GM19238 (cell line): Measurements from ENCODE around the gene CPLX4.
"Not testable (repeated sequence)": the region's sequence is repeated elsewhere in the genome, so short reads cannot be mapped to it uniquely, and the experiment has no call there.

Experiments used
- DNase-seq: peaks from one replicate; pipeline ENCODE4 v3.0.0; 2011; ENCODE audit warnings: low spot score; ENCODE audit not compliant: insufficient read length

The CPLX4 gene

DNA sequence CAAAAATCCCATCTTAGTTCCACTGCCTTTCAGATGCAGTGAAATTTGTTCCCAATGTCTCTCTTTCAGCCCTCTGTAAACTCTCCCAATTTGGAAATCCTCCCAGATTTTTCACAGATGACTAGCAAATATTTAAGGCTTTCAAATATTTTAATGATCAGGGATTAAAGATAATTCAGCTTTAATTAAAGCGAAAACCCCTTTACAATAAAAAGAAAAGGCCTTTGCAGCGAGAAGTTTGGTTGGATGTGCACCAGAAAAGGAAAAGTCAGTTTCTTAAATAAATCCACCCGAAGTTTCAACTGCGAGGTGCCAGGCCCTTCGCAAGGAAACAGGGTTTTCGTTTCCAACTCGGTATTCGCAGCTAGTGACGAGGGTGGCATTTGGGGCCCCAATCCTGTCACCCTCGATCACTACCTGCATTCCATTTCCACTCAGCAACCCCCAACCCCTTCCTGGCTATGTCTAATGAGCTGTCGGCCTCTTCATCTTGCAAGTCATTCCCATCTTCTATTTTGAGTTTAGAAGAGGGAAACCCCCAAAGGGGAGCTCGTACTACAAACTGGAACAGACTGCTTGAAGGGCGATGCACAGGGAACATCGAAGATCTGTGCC lies 46.7 kb downstream of the CPLX4 start:
- DNase-seq: no peak

DNA sequence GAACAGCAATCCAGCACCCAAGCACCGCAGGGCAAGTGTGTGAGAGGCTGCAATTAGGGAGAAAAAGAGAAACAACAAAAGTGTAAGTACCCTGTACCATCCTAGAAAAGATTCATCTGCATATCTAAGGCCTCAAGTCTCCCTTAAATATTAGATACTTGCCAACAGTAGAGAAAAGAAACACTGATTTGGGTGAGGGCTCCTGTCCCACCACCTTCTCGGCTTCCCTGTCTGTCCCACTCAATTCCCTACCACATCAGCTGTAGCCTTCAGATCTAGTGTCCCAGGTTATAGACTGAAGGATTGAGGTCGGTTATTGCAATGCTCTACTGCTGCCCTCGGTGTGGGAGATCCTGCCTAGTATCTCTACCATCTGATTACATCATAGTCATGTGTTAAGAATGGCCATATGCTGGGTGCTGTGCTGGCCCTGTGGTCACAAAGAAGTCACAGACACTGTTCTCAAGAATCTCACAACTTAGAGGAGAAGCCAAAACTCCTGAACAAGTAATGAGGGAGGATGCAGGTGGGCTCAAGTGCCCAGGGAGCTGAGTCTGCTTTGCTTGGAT lies 47.7 kb downstream of the CPLX4 start:
- DNase-seq: no peak

DNA sequence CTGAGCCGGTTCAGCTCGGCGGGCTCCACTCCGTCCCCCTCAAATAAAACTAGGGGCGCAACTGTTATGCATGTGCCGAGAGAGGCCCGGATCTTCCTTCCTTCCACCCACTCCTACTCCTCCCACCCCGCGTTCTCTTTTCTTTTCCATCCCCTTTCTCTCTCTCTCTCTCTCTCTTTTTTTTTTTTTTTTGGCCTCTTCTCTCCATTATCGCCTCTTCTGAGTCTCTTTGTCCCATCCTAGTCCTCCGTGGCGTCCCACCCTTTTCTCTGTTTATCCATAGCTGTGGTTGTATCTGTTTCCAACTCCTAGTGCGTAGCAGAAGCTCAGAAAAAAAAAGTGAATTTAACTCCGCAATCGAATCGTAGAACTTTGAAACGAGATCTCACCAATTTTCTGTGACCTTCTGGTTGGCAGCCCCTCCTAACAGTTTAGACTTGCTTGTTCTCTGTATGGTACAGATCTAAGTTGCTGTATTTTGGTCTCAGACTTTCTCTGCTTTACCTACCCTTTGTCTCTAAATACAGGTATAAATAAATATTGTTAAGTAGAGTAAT lies 48.8 kb downstream of the CPLX4 start:
- DNase-seq: no peak

DNA sequence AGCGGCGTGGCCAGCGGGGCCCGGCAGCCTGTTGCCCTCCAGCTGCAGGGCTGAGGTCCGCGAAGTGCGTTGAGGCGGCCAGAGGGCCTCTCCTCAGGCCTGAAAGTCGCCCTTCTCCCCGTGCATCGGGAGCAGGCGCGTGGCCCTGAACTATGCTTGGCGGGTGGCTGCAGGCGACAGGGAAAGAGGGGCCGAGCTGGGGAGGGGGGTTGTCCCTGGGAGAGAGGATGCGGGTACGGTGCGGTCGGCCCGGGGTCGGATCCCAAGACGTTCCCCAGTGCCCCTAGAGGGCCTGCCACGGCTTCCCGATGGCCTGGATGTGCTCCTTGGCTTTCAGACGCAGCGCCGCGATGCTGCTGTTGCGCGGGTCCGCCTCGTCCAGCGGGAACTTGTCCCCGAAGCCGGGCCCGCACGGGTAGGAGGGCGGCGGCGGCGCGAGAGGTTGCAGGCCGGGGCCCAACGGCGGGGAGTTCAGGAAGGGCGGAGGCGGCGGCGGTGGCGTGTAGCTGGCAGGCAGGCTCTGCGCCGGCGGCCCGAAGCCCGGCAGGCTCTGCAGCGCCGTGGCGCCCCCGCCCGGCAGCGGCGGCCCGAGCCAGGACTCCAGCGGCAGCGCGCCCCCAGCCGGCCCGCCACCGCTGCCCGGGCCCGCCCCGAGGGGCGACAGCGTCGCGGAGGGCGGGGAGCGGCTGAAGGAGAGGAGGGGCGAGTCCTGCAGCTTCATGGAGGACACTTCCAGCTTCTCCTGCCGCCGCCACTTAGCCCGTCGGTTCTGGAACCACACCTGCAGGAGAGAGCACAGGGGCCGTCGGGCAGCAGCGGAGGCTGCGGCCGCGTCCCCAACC lies 49.5 kb downstream of the CPLX4 start:
- no peak for DNase-seq

DNA sequence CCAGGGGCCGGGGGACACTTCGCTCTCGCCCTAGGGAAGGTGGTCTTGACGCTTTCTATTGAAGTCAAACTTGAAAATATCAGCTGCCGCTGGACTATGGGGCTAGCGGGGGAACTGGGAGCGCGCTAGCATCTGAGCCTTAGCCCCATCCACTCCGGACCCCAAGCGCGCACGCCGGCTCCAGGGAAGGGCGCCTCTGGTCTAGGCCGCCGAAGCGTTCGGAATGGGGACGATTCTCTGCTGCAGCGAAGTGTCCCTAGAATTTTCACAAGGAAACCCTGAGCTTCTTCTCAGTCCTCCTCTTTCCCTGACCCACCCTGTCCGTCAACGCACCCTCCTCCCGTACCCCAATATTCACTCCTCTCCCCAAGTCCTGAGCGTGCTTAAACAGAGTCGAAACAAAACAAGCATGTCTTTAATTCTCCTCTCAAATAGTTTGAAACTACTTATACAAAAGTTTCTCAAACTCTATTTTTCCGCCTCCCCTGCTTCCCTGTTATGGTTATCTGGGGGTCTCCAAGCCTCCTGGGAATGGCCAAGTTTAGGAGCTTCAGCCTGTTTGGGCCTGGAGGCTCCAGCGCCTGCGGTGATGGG lies 50.2 kb downstream of the CPLX4 start:
- no peak for DNase-seq

DNA sequence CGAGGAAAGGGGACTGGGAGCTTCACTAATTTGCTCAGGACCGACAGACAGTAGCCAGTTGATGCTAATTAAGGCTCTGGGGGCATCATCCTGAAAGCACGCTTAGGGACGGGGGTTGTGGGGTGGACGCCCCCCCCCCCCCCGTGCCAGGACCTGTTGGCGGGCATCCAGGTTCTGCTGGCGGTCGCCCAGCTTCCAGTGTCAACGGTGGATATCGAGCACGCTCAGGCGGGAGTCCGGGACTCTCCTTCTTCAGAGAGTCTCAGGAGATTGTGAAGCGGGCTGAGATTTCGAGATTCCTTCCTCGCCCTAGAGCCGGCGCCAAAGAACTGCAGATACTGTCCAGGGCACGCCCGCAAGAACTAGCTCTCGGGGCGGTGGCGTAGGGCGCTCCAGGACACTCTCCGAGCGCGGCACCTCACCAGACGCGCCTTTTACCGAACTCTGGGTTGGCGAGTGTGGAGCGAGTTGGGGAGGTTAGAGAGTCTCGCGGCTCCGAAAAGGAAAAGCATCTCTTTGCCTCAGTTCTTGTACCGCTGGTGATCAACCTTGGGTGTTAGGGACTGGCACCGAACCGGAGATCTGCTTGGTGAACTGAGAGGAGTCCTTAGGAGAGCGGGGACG lies 50.8 kb downstream of the CPLX4 start:
- DNase-seq: no peak

DNA sequence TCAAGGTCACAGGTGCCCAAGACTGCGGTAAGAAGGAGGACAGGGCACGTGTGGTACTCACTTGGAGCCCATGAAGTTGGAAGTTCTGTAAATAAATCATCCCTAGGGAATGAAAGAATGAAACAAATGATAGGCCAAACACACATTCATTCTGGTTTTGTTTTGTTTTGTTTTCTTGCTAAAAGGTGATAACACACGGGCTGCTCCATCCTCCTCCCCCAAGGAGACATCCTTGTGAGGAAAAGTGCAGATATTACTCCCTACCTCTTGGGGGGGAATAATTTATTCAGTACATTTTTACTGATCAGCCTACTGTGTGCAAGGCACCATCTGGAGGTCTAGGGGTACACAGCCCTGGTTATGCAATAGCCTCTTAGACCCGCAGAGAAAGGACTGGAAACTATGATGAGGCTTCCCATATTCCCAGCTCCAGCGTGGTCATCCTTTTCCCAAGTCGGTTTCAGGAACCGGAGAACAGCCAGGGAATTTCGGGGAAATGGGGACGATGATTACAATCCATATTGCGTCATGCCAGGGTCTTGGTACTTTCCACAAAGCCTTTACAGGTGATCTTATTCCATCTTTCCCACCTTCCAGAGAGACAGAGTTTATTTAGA lies 51.5 kb downstream of the CPLX4 start:
- no peak for DNase-seq

DNA sequence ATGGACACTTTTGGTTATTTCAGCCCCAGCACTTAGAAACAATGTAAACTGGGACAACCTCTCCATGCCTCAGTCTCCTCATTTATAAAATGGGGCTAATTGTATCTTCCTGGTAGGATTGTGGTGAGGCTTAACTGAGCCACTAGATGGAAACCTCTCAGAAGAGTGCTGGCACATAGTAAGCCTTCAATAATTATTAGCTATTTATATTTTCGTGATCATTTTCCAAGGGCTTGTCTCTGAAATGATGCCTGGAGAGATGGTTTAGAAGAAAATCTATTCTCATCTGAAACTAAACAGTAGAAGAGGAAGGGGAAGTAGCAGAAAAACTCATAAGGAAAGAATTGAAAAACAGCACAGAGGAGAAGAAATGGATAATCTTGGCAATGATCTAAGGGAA lies 52.0 kb downstream of the CPLX4 start:
- DNase-seq: no peak

DNA sequence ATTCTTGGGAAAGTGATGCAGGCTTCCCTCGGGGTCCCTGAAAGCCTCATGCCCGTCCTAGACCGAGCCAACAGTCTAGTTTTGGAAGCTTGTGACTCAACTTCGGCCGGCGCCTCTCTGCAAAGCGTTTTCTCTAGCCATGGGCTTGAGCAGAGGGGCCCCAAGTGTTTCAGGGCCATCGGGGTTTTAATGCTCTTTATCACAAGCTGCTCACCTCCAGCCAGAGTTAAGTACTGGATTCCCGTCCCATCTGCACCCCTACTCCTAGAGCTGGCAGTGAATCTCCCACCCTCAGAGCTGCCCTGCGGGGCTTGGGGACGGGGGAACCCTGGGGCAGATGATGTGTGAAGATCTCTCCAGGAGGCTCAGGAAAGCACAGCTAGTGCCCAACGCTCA lies 52.5 kb downstream of the CPLX4 start:
- no peak for DNase-seq

DNA sequence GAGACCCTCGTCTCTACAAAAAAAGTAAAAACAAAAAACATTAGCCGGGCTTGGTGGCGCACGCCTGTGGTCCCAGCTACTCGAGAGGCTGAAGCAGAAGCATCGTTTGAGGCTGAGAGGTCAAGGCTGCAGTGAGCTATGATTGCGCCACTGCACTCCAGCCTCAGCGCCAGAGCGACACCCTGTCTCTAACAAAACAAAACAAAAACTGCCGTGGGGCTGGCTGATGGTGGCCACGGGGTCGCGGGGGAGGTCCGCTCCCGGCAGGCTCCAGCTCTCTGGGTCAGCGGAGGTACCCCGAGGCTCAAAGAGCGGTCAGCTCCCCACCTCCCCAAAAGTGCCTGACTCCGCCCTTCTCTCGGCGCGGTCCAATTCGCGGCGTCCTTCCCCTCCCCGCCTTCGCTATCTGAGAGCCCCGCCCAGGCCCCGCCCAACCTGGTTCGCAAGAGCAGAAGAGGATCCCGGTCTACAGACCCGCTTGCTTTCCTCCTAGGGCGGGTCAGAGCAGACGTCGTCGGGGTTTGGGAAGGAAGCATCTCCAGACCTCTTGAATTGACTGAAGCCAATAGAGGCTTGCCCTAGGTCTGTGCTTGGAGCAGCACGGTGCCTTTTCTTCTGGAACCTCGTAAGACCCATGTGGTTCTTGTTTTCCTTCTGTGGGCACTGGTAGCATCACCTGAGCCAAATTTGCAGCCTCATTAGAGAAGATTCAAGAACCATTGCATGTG lies 53.0 kb downstream of the CPLX4 start:
- no peak for DNase-seq

DNA sequence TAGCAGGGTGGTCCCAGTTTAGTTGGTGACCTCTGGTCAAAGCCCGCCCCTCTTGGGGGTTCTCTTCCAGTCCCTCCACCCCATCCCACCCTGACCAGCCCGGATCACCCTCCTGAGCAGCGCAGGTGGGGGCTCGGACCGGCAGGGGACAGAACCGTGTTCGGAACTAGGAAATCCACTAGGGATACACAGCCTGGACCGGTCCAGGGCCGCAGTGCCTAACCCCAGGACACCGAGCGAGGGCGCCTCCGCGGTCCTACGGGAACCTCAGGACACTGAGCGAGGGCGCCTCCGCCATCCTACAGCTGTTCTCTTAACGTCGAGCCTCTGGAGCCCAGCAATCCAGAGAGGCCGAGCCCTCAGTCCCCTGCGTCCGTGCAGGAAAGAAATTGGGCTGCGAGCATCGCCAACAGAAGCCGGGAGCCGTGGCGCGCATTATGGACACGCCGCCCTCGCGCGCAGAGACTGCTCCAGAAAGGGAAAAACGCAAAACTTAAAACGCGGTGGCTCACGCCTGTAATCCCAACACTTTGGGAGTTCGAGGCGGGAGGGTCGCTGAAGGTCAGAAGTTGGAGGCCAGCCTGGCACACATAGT lies 53.7 kb downstream of the CPLX4 start:
- no peak for DNase-seq

DNA sequence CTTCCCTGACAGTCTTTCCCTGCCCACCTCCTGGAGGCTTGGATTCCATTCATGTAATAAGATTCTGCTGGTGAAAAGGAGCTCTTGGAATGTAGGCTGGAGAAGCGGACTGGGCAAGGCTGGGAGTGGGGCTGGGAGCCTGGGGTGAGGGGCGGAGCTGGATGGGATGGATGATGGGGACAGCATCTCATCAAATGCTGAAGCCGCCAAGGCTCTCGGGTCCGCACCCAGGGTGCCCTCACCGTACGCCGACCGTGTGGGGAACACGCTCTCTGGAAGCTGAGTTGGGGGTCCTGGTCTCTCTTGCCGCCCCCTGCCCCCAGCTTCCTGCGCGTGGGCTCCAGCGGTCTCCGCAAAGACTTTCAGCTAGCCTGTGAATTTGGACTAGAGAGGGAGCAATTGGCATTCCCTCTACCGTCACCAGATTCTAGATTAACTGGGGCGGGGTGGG lies 54.3 kb downstream of the CPLX4 start:
- no peak for DNase-seq

DNA sequence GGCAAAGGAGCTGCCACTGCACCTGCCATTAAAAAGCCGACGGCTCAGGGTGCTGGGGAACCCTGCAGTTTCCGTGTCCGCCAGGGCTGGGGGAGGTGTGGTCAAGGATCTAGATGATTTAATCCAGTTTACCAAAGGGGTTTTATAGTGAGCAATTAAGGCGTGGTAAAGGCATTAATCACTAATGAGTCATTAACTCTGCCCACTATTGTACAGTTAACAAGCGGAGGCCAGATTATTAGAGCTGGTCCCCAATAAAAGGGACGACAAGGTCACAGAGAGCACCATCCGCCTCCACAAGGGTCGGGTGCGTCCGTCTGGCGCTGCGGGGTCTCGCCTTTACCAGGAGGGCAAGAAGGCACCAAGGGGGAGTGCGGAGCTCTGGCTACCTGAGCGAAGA lies 54.8 kb downstream of the CPLX4 start:
- DNase-seq: no peak

DNA sequence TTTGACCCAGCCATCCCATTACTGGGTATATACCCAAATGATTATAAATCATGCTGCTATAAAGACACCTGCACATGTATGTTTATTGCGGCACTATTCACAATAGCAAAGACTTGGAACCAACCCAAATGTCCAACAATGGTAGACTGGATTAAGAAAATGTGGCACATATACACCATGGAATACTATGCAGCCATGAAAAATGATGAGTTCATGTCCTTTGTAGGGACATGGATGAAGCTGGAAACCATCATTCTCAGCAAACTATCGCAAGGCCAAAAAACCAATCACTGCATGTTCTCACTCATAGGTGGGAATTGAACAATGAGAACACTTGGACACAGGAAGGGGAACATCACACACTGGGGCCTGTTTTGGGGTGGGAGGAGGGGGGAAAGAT lies 56.2 kb downstream of the CPLX4 start:
- DNase-seq: not testable (repeated sequence)

DNA sequence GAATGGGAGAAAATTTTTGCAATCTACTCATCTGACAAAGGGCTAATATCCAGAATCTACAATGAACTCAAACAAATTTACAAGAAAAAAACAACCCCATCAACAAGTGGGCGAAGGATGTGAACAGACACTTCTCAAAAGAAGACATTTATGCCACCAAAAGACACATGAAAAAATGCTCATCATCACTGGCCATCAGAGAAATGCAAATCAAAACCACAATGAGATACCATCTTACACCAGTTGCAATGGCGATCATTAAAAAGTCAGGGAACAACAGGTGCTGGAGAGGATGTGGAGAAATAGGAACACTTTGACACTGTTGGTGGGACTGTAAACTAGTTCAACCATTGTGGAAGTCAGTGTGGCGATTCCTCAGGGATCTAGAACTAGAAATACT lies 56.6 kb downstream of the CPLX4 start:
- not testable (repeated sequence) for DNase-seq

DNA sequence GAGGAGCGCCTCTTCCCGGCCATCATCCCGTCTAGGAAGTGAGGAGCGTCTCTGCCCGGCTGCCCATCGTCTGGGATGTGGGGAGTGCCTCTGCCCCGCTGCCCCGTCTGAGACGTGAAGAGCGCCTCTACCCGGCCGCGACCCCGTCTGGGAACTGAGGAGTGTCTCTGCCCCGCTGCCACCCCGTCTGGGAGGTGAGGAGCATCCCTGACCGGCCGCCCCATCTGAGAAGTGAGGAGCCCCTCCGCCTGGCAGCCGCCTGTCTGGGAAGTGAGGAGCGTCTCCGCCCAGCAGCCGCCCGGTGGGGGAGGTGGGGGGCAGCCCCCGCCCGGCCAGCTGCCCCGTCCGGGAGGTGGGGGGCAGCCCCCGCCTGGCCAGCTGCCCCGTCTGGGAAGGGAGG lies 63.0 kb downstream of the CPLX4 start:
- not testable (repeated sequence) for DNase-seq

DNA sequence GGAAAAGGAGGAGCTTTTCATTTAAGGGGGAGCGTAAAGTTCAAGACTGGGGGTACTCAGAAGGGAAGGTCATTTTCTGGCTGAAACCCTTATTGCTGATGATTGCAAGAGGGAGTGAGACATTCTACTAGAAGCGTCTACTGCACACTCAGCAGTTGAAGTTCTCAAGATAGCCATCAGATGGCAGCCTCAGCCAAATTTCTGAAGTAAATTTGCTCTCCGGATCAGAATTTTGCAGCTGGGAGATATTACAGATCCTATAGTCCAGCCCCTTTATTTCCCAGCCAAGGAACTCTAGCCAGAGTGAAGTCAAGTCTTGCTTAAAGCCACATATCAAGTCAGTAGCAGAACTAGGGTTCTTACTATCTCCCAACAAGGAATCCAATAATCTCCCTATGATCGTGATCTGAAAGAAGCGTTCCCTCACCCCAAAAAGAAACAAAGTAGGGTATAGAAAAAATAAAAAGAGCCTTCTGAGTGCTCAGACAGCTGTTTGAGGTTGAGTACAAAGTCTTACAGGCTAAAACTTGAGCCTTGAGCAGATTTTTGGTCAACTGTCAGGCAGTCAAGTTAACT lies 69.2 kb downstream of the CPLX4 start:
- DNase-seq: no peak

DNA sequence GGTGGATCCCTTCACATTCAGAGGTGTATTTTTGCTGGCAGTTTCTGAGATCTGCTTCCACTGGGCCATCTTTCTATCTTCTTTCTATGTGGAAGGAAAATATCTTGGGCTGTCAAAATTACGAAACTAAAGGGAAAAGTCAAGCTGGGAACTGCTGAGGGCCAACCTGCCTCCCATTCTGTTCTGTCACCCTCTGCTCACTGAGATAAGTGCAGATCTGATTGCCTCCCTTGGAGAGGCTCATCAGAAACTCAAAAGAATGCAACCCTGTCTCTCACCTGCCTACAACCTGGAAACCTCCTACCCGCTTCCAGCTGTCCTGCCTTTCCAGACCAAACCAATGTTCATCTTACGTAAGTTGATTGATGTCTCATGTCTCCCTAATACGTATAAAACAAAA lies 71.7 kb downstream of the CPLX4 start:
- no peak for DNase-seq
